ENCODE data around the gene TBRG4.

The TBRG4 gene

DNA sequence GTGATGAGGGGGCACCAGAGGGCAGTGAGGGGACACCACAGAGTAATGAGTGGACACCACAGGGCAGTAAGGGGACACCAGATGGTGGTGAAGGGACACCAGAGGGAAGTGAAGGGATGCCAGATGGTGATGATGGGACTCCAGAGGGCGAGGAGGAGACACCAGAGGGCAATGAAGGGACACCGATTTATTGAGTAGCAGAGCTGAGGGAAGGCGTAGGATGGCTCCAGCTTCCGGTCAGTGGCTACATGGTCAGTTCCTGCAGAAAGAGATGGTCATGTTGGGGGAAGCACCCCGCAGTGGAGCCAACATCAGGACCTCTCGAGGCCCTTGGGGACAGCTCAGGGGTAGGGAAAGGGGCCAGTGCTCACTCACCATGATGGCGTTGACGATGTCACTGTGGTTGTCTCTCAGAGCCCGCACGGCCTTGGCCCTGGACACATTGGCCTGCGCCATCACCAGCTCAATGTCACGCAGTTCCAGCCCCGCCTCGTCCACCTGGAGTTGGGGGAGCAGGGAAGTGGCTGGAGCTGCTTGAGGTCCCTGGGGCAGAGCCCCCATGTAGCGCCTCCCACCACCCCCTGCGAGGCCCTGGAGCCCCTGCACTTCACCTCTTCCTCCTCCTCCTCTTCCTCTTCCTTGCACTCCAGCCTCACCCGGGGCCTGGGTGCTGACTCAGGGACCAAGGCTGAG lies 31.1 kb downstream of the TBRG4 start:
- in situ Hi-C loops (cut with HindIII; ENCODE audit: low pct_ligation_motif_present, low sequenced_read_pairs) = no loop called here
- peaks cover 19% of the 10 kb centered on the region for H3K36me3 ChIP-seq (replicated peaks)
- H3K27me3 ChIP-seq (replicated peaks) = no peaks in the 10 kb centered on the region
- TF ChIP-seq, protein P1, sequence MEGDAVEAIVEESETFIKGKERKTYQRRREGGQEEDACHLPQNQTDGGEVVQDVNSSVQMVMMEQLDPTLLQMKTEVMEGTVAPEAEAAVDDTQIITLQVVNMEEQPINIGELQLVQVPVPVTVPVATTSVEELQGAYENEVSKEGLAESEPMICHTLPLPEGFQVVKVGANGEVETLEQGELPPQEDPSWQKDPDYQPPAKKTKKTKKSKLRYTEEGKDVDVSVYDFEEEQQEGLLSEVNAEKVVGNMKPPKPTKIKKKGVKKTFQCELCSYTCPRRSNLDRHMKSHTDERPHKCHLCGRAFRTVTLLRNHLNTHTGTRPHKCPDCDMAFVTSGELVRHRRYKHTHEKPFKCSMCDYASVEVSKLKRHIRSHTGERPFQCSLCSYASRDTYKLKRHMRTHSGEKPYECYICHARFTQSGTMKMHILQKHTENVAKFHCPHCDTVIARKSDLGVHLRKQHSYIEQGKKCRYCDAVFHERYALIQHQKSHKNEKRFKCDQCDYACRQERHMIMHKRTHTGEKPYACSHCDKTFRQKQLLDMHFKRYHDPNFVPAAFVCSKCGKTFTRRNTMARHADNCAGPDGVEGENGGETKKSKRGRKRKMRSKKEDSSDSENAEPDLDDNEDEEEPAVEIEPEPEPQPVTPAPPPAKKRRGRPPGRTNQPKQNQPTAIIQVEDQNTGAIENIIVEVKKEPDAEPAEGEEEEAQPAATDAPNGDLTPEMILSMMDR (IDR thresholded peaks at IDR 0.05; ENCODE audit: low read depth, low read length, missing control alignments) = no peak
- no peak overlapping the region for H3K27ac ChIP-seq
- H3K4me3 ChIP-seq (ENCODE audit: low read depth, low read length) = no peak overlapping the region
- no peak for DNase-seq

DNA sequence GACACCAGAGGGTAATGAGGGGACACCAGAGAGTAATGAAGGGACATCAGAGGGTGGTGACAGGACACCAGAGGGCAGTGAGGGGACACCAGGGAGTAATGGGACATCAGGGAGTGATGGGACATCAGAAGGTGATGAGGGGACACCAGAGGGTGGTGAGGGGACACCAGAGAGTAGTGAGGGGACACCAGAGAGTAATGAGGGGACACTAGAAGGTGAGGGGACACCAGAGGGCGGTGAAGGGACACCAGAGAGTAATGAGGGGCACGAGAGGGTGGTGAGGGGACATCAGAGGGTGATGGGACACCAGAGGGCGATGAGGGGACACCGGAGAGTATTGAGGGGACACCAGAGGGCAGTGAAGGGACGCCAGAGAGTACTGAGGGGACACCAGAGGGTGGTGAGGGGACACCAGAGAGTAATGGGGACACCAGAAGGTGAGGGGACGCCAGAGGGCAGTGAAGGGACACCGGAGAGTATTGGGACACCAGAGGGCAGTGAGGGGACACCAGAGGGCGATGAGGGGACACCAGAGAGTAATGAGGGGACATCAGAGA lies 33.3 kb downstream of the TBRG4 start:
- TF ChIP-seq, protein P1 (IDR thresholded peaks at IDR 0.05; ENCODE audit: low read depth, low read length, missing control alignments) = no peak
- Histone ChIP-seq H3K36me3 (replicated peaks) (peaks cover 27% of the 10 kb centered on the region), H3K27ac (no peak overlapping the region), H3K27me3 (replicated peaks) (no peaks in the 10 kb centered on the region), H3K4me3 (ENCODE audit: low read depth, low read length) (no peak overlapping the region)
- DNase-seq = no peak
- in situ Hi-C loops (cut with HindIII; ENCODE audit: low pct_ligation_motif_present, low sequenced_read_pairs) = no loop called here

DNA sequence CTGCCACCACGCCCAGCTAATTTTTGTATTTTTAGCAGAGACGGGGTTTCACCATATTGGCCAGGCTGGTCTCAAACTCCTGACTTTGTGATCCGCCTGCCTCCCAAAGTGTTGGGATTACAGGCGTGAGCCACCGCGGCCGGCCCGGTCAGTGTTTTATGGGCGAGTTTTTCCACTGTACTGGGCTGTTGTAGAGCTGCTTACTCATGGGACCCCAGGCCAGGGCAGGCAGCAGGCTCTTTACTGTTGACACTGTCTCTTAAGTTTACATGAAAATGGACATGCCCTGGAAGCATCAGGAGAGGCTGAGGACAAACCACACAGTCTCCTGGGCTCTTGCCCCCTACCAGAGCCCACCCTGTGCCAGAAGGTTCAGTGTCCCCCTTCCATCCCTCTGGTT lies 33.9 kb downstream of the TBRG4 start:
- DNase-seq = no peak
- in situ Hi-C loops (cut with HindIII; ENCODE audit: low pct_ligation_motif_present, low sequenced_read_pairs) = no loop called here
- no peaks in the 10 kb centered on the region for H3K27me3 ChIP-seq (replicated peaks)
- no peak overlapping the region for H3K4me3 ChIP-seq (ENCODE audit: low read depth, low read length)
- no peak overlapping the region for H3K27ac ChIP-seq
- H3K36me3 ChIP-seq (replicated peaks) = peaks cover 33% of the 10 kb centered on the region
- TF ChIP-seq, protein P1 (IDR thresholded peaks at IDR 0.05; ENCODE audit: low read depth, low read length, missing control alignments) = no peak

DNA sequence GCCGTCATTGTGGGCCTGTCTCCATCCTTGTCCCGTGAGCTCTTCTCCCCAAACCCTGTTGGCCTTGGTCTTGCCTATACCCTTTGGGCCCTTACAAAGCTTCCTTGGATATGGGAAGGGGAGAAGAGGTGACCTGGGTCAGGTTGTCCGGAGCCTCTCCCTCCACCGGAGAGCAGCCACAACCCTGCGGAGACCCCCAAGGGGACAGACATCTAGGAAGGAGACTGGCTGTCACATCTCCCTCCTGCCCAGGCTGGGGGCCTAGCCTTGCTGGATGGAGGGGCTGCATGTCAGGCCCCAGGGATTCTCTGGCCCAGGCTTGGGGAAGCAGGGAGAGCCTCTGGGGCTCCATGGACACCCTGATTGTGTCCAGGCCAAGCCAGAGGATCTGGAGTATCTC lies 34.6 kb downstream of the TBRG4 start:
- H3K27ac ChIP-seq = no peak overlapping the region
- H3K36me3 ChIP-seq (replicated peaks) = peaks cover 34% of the 10 kb centered on the region
- H3K4me3 ChIP-seq (ENCODE audit: low read depth, low read length) = no peak overlapping the region
- TF ChIP-seq, protein P1 (IDR thresholded peaks at IDR 0.05; ENCODE audit: low read depth, low read length, missing control alignments) = no peak
- in situ Hi-C loops (cut with HindIII; ENCODE audit: low pct_ligation_motif_present, low sequenced_read_pairs) = no loop called here
- H3K27me3 ChIP-seq (replicated peaks) = no peaks in the 10 kb centered on the region
- DNase-seq = no peak

GRCh38 chr7:45075871-45076796 lies 35.4 kb downstream of the TBRG4 start:
- Histone ChIP-seq H3K27ac (no peak overlapping the region), H3K27me3 (replicated peaks) (no peaks in the 10 kb centered on the region), H3K36me3 (replicated peaks) (peaks cover 34% of the 10 kb centered on the region), H3K4me3 (ENCODE audit: low read depth, low read length) (no peak overlapping the region)
- in situ Hi-C loops (cut with HindIII; ENCODE audit: low pct_ligation_motif_present, low sequenced_read_pairs) = no loop called here
- DNase-seq = no peak
- TF ChIP-seq, protein P1 (IDR thresholded peaks at IDR 0.05; ENCODE audit: low read depth, low read length, missing control alignments) = no peak

Data from brain microvascular endothelial cell (primary cell).